KMS-11 (cell line): ENCODE measurements around the gene ARL8B.
A peak's percentile ranks its signal among the peaks of the same experiment; 100 is the strongest.

Experiments
- H2AFZ ChIP-seq: fragments of 200-600 bp; sonication (generic); 2 replicates; pipeline ENCODE4 v1.6.1; 2016; ENCODE audit warnings: antibody characterized with exemption, mixed run types, low read depth
- H3K27ac ChIP-seq: fragments of 200-600 bp; sonication (generic); 2 replicates; pipeline ENCODE4 v1.6.1; 2016; ENCODE audit warnings: mild to moderate bottlenecking, mixed run types
- H3K27me3 ChIP-seq: fragments of 200-600 bp; sonication (generic); 2 replicates; pipeline ENCODE4 v1.6.1; 2017; ENCODE audit warnings: mild to moderate bottlenecking, low read depth, mixed run types, moderate library complexity; ENCODE audit not compliant: insufficient read depth
- H3K36me3 ChIP-seq: fragments of 200-600 bp; sonication (generic); 2 replicates; pipeline ENCODE4 v1.6.1; 2017; ENCODE audit warnings: mild to moderate bottlenecking, mixed run types; ENCODE audit not compliant: insufficient read depth
- H3K4me1 ChIP-seq: fragments of 200-600 bp; sonication (generic); 2 replicates; pipeline ENCODE4 v1.6.1; 2016; ENCODE audit warnings: mild to moderate bottlenecking, low read depth, mixed run types; ENCODE audit not compliant: poor library complexity, severe bottlenecking
- H3K4me2 ChIP-seq: fragments of 200-600 bp; sonication (generic); 2 replicates; pipeline ENCODE4 v1.7.0; 2016; ENCODE audit warnings: mild to moderate bottlenecking, mixed run types
- H3K4me3 ChIP-seq: fragments of 200-600 bp; sonication (generic); IDR thresholded peaks from 2 replicates; pipeline ENCODE4 v1.6.1; 2017; ENCODE audit warnings: low read depth, low read length, mixed read lengths; ENCODE audit not compliant: insufficient read depth
- H3K79me2 ChIP-seq: fragments of 200-600 bp; sonication (generic); 2 replicates; pipeline ENCODE4 v1.6.1; 2016; ENCODE audit warnings: low read depth, mixed run types; ENCODE audit not compliant: insufficient read depth
- H3K9ac ChIP-seq: fragments of 200-600 bp; sonication (generic); 2 replicates; pipeline ENCODE4 v1.6.1; 2016; ENCODE audit warnings: mild to moderate bottlenecking, mixed run types
- H4K20me1 ChIP-seq: fragments of 200-600 bp; sonication (generic); 2 replicates; pipeline ENCODE4 v1.6.1; 2016; ENCODE audit warnings: mild to moderate bottlenecking, mixed run types; ENCODE audit not compliant: insufficient read depth
- CTCF ChIP-seq: fragments of 200-600 bp; sonication (generic); conservative IDR thresholded peaks from 2 replicates; pipeline ENCODE4 v1.6.1; 2017; ENCODE audit warnings: low read depth, mild to moderate bottlenecking, antibody characterized with exemption, low read length, moderate library complexity, mixed read lengths

The ARL8B gene

GRCh38 chr3:5186089-5186857 is 64.2 kb downstream of the ARL8B start:
- peak overlapping the region; percentile 45 for H3K4me2 ChIP-seq
- H4K20me1 ChIP-seq, result no peaks in the 10 kb centered on the region
- H2AFZ ChIP-seq, result no peak overlapping the region
- no peak overlapping the region for H3K4me3 ChIP-seq
- no peak for TF ChIP-seq CTCF
- peaks cover 19% of the 10 kb centered on the region for H3K4me1 ChIP-seq
- H3K27me3 ChIP-seq, result no peaks in the 10 kb centered on the region
- peak overlapping the region; percentile 86; the same call in 1 of the 2 replicates for H3K9ac ChIP-seq
- peaks cover 27% of the 10 kb centered on the region for H3K79me2 ChIP-seq
- H3K27ac ChIP-seq, result no peak overlapping the region
- H3K36me3 ChIP-seq, result no peaks in the 10 kb centered on the region

- H3K27me3 ChIP-seq, result no peaks in the 10 kb centered on the region
- H3K9ac ChIP-seq, result peak overlapping the region; percentile 86
- H3K4me3 ChIP-seq, result peak overlapping the region; percentile 59
- no peaks in the 10 kb centered on the region for H4K20me1 ChIP-seq
- no peak for TF ChIP-seq CTCF
- peak overlapping the region; percentile 57 for H2AFZ ChIP-seq
- peaks cover 31% of the 10 kb centered on the region for H3K79me2 ChIP-seq
- H3K4me2 ChIP-seq, result peak overlapping the region; percentile 45
- H3K36me3 ChIP-seq, result no peaks in the 10 kb centered on the region
- peak overlapping the region; percentile 35; the same call in 1 of the 2 replicates for H3K27ac ChIP-seq
- peaks cover 13% of the 10 kb centered on the region for H3K4me1 ChIP-seq
These were observed 64.7 kb downstream of the ARL8B start for GRCh38 chr3:5186858-5187155.

GRCh38 chr3:5187156-5187919 is 65.2 kb downstream of the ARL8B start, which contains the start of gene EDEM1:
EDEM1 (plus strand) TSS chr3:5187707; CDS start chr3:5187806, 99 bp downstream.
- peak within 1 kb of the TSS; percentile 54 for H3K4me2 ChIP-seq
- no peak for TF ChIP-seq CTCF
- H3K79me2 ChIP-seq, result peaks cover 36% of the 10 kb centered on the region
- H3K4me1 ChIP-seq, result peaks cover 8% of the 10 kb centered on the region
- H3K27ac ChIP-seq, result peak within 1 kb of the TSS; percentile 85
- no peaks in the 10 kb centered on the region for H4K20me1 ChIP-seq
- H3K36me3 ChIP-seq, result no peaks in the 10 kb centered on the region
- H2AFZ ChIP-seq, result peak within 1 kb of the TSS; percentile 57
- H3K27me3 ChIP-seq, result no peaks in the 10 kb centered on the region
- peak within 1 kb of the TSS; percentile 86 for H3K9ac ChIP-seq
- peak within 1 kb of the TSS; percentile 62 for H3K4me3 ChIP-seq

- H4K20me1 ChIP-seq, result no peaks in the 10 kb centered on the region
- peaks cover 6% of the 10 kb centered on the region for H3K4me1 ChIP-seq
- H3K79me2 ChIP-seq, result peaks cover 41% of the 10 kb centered on the region
These were observed 65.9 kb downstream of the ARL8B start for GRCh38 chr3:5187920-5188418.

More at GRCh38 chr3:5187920-5188418, 65.9 kb downstream of the ARL8B start:
- peak overlapping the region; percentile 54; the same call in 1 of the 2 replicates for H3K4me2 ChIP-seq
- H3K27me3 ChIP-seq, result no peaks in the 10 kb centered on the region
- H2AFZ ChIP-seq, result peak overlapping the region; percentile 47
- H3K36me3 ChIP-seq, result no peaks in the 10 kb centered on the region
- H3K27ac ChIP-seq, result peak overlapping the region; percentile 85
- no peak for TF ChIP-seq CTCF
- no peak overlapping the region for H3K4me3 ChIP-seq
- peak overlapping the region; percentile 86 for H3K9ac ChIP-seq
